Vagina (tissue), 2 donors: ENCODE data around the gene IGLON5.

Experiments used
- POLR2AphosphoS5 ChIP-seq, 2 donors: sonication (generic); formaldehyde crosslinking; IDR thresholded peaks; one replicate each; pipeline ENCODE4 v1.9.0; 2017; ENCODE audit warnings: antibody characterized with exemption in 2 of 2, mild to moderate bottlenecking in 2 of 2, low read depth in 1 of 2; ENCODE audit not compliant: insufficient read depth in 1 of 2
- TF ChIP-seq, protein P1 (sequence below), 3 experiments: fragments of 450-650 bp in 2 of 3; fragments of 200-600 bp in 1 of 3; sonication (generic) in 1 of 3; IDR thresholded peaks; one replicate each; pipeline ENCODE4 v1.5.1; 2017 to 2019; ENCODE audit warnings: antibody characterized with exemption in 3 of 3, mild to moderate bottlenecking in 2 of 3, moderate library complexity in 2 of 3

DNA sequence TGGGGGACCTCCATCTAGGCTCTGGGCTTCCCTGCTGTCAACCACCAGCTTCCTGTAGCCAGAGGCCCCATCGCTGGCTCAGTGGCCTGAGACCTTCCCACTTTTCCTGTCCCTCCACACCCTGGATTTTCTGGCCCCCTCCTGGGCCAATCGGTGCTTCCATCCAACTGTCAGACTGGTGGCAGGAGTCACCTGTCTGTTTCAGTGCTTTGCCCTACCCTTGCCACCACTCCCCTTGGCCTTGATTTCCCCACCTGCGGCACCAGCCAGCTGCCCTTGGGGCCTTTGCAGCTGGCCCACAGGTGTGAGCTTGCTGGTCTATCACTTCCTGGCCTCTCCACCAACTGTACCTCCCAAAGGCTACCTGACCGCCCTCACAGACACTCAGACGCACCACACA lies 18.0 kb downstream of the IGLON5 start:
- TF ChIP-seq, protein P1, sequence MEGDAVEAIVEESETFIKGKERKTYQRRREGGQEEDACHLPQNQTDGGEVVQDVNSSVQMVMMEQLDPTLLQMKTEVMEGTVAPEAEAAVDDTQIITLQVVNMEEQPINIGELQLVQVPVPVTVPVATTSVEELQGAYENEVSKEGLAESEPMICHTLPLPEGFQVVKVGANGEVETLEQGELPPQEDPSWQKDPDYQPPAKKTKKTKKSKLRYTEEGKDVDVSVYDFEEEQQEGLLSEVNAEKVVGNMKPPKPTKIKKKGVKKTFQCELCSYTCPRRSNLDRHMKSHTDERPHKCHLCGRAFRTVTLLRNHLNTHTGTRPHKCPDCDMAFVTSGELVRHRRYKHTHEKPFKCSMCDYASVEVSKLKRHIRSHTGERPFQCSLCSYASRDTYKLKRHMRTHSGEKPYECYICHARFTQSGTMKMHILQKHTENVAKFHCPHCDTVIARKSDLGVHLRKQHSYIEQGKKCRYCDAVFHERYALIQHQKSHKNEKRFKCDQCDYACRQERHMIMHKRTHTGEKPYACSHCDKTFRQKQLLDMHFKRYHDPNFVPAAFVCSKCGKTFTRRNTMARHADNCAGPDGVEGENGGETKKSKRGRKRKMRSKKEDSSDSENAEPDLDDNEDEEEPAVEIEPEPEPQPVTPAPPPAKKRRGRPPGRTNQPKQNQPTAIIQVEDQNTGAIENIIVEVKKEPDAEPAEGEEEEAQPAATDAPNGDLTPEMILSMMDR (IDR thresholded peaks at IDR 0.05) = no peak
- TF ChIP-seq POLR2AphosphoS5 (IDR thresholded peaks at IDR 0.05; ENCODE audit: insufficient read depth in 1 of 2, low read depth in 1 of 2) = no peak
